Epithelial cell of proximal tubule (primary cell): ENCODE measurements around the gene GCM1. TPM values are rescaled to one million over a fixed set of nuclear protein-coding genes. Genes with fewer than 3 reads are reported as not detected.

Experiments used
- DNase-seq: peaks from one replicate; pipeline ENCODE4 v3.0.0-alpha.2; 2011; ENCODE audit warnings: low read depth
- H3K4me3 ChIP-seq: 2 replicates; pipeline ENCODE4 v1.5.1; 2011; ENCODE audit warnings: low read depth, mild to moderate bottlenecking, low read length
- CTCF ChIP-seq: conservative IDR thresholded peaks from 2 replicates; pipeline ENCODE4 v1.5.1; 2012; ENCODE audit warnings: low read depth, mild to moderate bottlenecking, low read length
- total RNA-seq: library from RNA; depleted of rRNA; stranded (reverse); fragments of >200 nt; gene quantifications from 2 replicates; pipeline ENCODE4 v1.2.3, GENCODE V29; 2015

Gene GCM1, protein sequence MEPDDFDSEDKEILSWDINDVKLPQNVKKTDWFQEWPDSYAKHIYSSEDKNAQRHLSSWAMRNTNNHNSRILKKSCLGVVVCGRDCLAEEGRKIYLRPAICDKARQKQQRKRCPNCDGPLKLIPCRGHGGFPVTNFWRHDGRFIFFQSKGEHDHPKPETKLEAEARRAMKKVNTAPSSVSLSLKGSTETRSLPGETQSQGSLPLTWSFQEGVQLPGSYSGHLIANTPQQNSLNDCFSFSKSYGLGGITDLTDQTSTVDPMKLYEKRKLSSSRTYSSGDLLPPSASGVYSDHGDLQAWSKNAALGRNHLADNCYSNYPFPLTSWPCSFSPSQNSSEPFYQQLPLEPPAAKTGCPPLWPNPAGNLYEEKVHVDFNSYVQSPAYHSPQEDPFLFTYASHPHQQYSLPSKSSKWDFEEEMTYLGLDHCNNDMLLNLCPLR
- not detected in 2 replicates for total RNA-seq

GRCh38 chr6:53148684-53149083, at the start of gene GCM1:
GCM1 (minus strand) TSS chr6:53148841; CDS start chr6:53145632, 3,209 bp downstream.
- TF ChIP-seq CTCF = no peak
- no peak within 1 kb of the TSS for H3K4me3 ChIP-seq
- DNase-seq = no peak

GRCh38 chr6:53197553-53197952, 48.9 kb upstream of the GCM1 start:
- DNase-seq = no peak
- H3K4me3 ChIP-seq = no peak overlapping the region
- no peak for TF ChIP-seq CTCF

- no peak for DNase-seq
- H3K4me3 ChIP-seq = no peak overlapping the region
- no peak for TF ChIP-seq CTCF
These were observed 46.4 kb upstream of the GCM1 start for GRCh38 chr6:53195048-53195447.

- DNase-seq = no peak
- no peak overlapping the region for H3K4me3 ChIP-seq
- TF ChIP-seq CTCF = no peak
These were observed 44.1 kb upstream of the GCM1 start for GRCh38 chr6:53192682-53193188.

GRCh38 chr6:53189554-53189953, 40.9 kb upstream of the GCM1 start:
- DNase-seq = peak; percentile 53
- TF ChIP-seq CTCF = no peak
- H3K4me3 ChIP-seq = no peak overlapping the region

DNA sequence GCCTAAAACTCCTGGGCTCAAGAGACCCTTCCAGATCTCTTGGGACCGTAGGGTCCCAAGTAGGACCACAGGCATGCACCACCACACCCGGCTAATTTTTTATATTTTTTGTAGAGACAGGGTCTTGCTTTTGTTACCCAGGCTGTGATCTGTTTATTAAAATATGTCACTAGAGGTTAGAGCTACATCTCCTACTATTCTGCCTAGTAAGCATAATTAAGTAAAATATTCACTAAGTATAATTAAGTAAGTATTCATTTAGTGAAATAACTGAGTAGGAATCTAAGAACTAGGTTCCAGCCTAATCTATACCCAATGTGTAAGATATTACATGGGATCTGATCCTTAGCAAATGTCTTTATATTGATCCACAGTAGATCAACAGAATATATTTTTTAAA, 40.2 kb upstream of the GCM1 start:
- no peak for TF ChIP-seq CTCF
- H3K4me3 ChIP-seq = no peak overlapping the region
- DNase-seq = no peak

- H3K4me3 ChIP-seq = no peak overlapping the region
- TF ChIP-seq CTCF = no peak
- no peak for DNase-seq
These were observed 32.0 kb upstream of the GCM1 start for GRCh38 chr6:53180678-53181077.
